ENCODE measurements around the gene MS4A6A.

Gene MS4A6A

GRCh38 chr11:60159868-60160267 lies 23.0 kb downstream of the MS4A6A start:
- no peak for TF ChIP-seq NFIC (IDR thresholded peaks at IDR 0.05)
- TF ChIP-seq ZBTB7A (IDR thresholded peaks at IDR 0.05; ENCODE audit: low read depth) = no peak
- TF ChIP-seq USF1 (IDR thresholded peaks at IDR 0.05) = no peak

- no peak for TF ChIP-seq RAD21 (IDR thresholded peaks at IDR 0.05; ENCODE audit: low read depth)
- TF ChIP-seq NFIC (IDR thresholded peaks at IDR 0.05) = no peak
- TF ChIP-seq USF1 (IDR thresholded peaks at IDR 0.05) = no peak
- no peak for TF ChIP-seq ZBTB7A (IDR thresholded peaks at IDR 0.05; ENCODE audit: low read depth)
- TF ChIP-seq REST (IDR thresholded peaks at IDR 0.05; ENCODE audit: low read depth) = no peak
Measured at GRCh38 chr11:60159284-60159683, 23.6 kb downstream of the MS4A6A start.

GRCh38 chr11:60158636-60159035 lies 24.2 kb downstream of the MS4A6A start:
- TF ChIP-seq TCF12 (IDR thresholded peaks at IDR 0.05; ENCODE audit: low read depth) (no peak), EP300 (IDR thresholded peaks at IDR 0.05; ENCODE audit: borderline replicate concordance) (no peak), CEBPB (IDR thresholded peaks at IDR 0.05) (no peak), USF1 (IDR thresholded peaks at IDR 0.05) (no peak), EGR1 (IDR thresholded peaks at IDR 0.05) (no peak), ZBTB7A (IDR thresholded peaks at IDR 0.05; ENCODE audit: low read depth) (no peak), NFIC (IDR thresholded peaks at IDR 0.05) (no peak), REST (IDR thresholded peaks at IDR 0.05; ENCODE audit: low read depth) (no peak), FOXM1 (IDR thresholded peaks at IDR 0.05; ENCODE audit: borderline replicate concordance, low read depth) (no peak), MAX (IDR thresholded peaks at IDR 0.05) (no peak), YY1 (IDR thresholded peaks at IDR 0.05; ENCODE audit: low read depth) (no peak), RAD21 (IDR thresholded peaks at IDR 0.05; ENCODE audit: low read depth) (no peak), TAF1 (IDR thresholded peaks at IDR 0.05; ENCODE audit: low read depth) (no peak), CREB1 (IDR thresholded peaks at IDR 0.05; ENCODE audit: low read depth) (no peak), TEAD4 (IDR thresholded peaks at IDR 0.05) (no peak)

- TF ChIP-seq TAF1 (IDR thresholded peaks at IDR 0.05; ENCODE audit: low read depth) (no peak), RAD21 (IDR thresholded peaks at IDR 0.05; ENCODE audit: low read depth) (no peak), YY1 (IDR thresholded peaks at IDR 0.05; ENCODE audit: low read depth) (no peak), TEAD4 (IDR thresholded peaks at IDR 0.05) (no peak), MAX (IDR thresholded peaks at IDR 0.05) (no peak), TCF12 (IDR thresholded peaks at IDR 0.05; ENCODE audit: low read depth) (no peak), ZBTB7A (IDR thresholded peaks at IDR 0.05; ENCODE audit: low read depth) (no peak), EGR1 (IDR thresholded peaks at IDR 0.05) (no peak), NFIC (IDR thresholded peaks at IDR 0.05) (no peak), CEBPB (IDR thresholded peaks at IDR 0.05) (no peak), USF1 (IDR thresholded peaks at IDR 0.05) (no peak), EP300 (IDR thresholded peaks at IDR 0.05; ENCODE audit: borderline replicate concordance) (no peak)
Measured at GRCh38 chr11:60155931-60156330, 27.0 kb downstream of the MS4A6A start.

GRCh38 chr11:60150279-60150678 lies 32.6 kb downstream of the MS4A6A start:
- TF ChIP-seq MAX (IDR thresholded peaks at IDR 0.05) (no peak), CEBPB (IDR thresholded peaks at IDR 0.05) (no peak), EGR1 (IDR thresholded peaks at IDR 0.05) (no peak), USF1 (IDR thresholded peaks at IDR 0.05) (no peak), NFIC (IDR thresholded peaks at IDR 0.05) (no peak), YY1 (IDR thresholded peaks at IDR 0.05; ENCODE audit: low read depth) (no peak), FOXM1 (IDR thresholded peaks at IDR 0.05; ENCODE audit: borderline replicate concordance, low read depth) (no peak), RAD21 (IDR thresholded peaks at IDR 0.05; ENCODE audit: low read depth) (no peak), ZBTB7A (IDR thresholded peaks at IDR 0.05; ENCODE audit: low read depth) (no peak), CREB1 (IDR thresholded peaks at IDR 0.05; ENCODE audit: low read depth) (no peak), REST (IDR thresholded peaks at IDR 0.05; ENCODE audit: low read depth) (no peak), TEAD4 (IDR thresholded peaks at IDR 0.05) (no peak)

Measured in Ishikawa (cell line).